A549 (cell line): ENCODE data around the gene KPNA3. TPM values are rescaled to one million over a fixed set of nuclear protein-coding genes. Genes with fewer than 3 reads are reported as not detected.

Experiments
- ATAC-seq, 2 experiments: fragments of 200-7000 bp in 1 of 2; fragments of >200 bp in 1 of 2; cut with Nextera tagmentation in 1 of 2; cut with Tn5 transposase in 1 of 2; 3 replicates each; pipeline versions ENCODE4 v1.8.0 to v1.9.1; 2018 to 2020; ENCODE audit warnings: mild to moderate bottlenecking in 1 of 2, moderate library complexity in 1 of 2
- CTCF ChIA-PET: fragments of 300-600 bp; sonication (Branson Sonifier 250); formaldehyde crosslinking; extraction: SDS; loops from one replicate; lab custom pipeline; 2021; ENCODE audit warnings: antibody characterized with exemption, inconsistent platforms; lab: Yijun Ruan, JAX
- POLR2A ChIA-PET: fragments of 350-600 bp; formaldehyde crosslinking; extraction: SDS; loops from one replicate; lab custom pipeline; 2021; ENCODE audit warnings: antibody characterized with exemption, inconsistent platforms; lab: Yijun Ruan, JAX
- DNase-seq, 2 experiments: peaks; one replicate each; pipeline versions ENCODE4 v3.0.0 to v3.0.0-alpha.2; 2011 to 2016; ENCODE audit warnings: low read depth in 1 of 2, low spot score in 1 of 2
- FAIRE-seq: peaks from 2 replicates; lab custom pipeline; 2011; peaks lifted over from hg19 to GRCh38; lab: Jason Lieb, UNC
- H3K27ac ChIP-seq, 2 experiments: fragments of >200 bp; sonication (Bioruptor Twin); formaldehyde crosslinking; 3 replicates each; pipeline ENCODE4 v1.5.1; 2016 to 2017
- H3K4me1 ChIP-seq: fragments of >200 bp; sonication (Bioruptor Twin); formaldehyde crosslinking; 3 replicates; pipeline ENCODE4 v1.6.1; 2016
- H3K4me2 ChIP-seq: fragments of >200 bp; sonication (Bioruptor Twin); formaldehyde crosslinking; 3 replicates; pipeline ENCODE4 v1.6.1; 2016
- H3K4me3 ChIP-seq: fragments of >200 bp; sonication (Bioruptor Twin); formaldehyde crosslinking; 3 replicates; pipeline ENCODE4 v1.5.1; 2016
- H3K9me3 ChIP-seq: fragments of >200 bp; sonication (Bioruptor Twin); formaldehyde crosslinking; 3 replicates; pipeline ENCODE4 v1.6.1; 2016
- CEBPB ChIP-seq, 2 experiments: fragments of >200 bp in 1 of 2; sonication (Bioruptor Twin) in 1 of 2; formaldehyde crosslinking in 1 of 2; IDR thresholded peaks; 2 replicates each; pipeline ENCODE4 v1.6.1; 2012 to 2016
- ELK1 ChIP-seq: fragments of 150-350 bp; IDR thresholded peaks from 2 replicates; pipeline ENCODE4 v1.6.1; 2014; ENCODE audit warnings: low read depth, mild to moderate bottlenecking, low read length
- GATA3 ChIP-seq: IDR thresholded peaks from 2 replicates; pipeline ENCODE4 v1.6.1; 2012; ENCODE audit warnings: borderline replicate concordance
- HDAC2 ChIP-seq: fragments of 200-600 bp; sonication (generic); IDR thresholded peaks from 2 replicates; pipeline ENCODE4 v1.6.1; 2016
- HOXA7 ChIP-seq: fragments of 250-450 bp; sonication (Bioruptor Pico); IDR thresholded peaks from 2 replicates; pipeline ENCODE4 v1.5.0; 2020; ENCODE audit warnings: mild to moderate bottlenecking, moderate library complexity
- KDM1A ChIP-seq: fragments of 200-600 bp; sonication (generic); IDR thresholded peaks from 2 replicates; pipeline ENCODE4 v1.6.1; 2016; ENCODE audit warnings: low read depth, mild to moderate bottlenecking
- KDM5A ChIP-seq: fragments of 200-600 bp; sonication (generic); IDR thresholded peaks from 2 replicates; pipeline ENCODE4 v1.6.1; 2016; ENCODE audit warnings: antibody characterized with exemption, mild to moderate bottlenecking
- RARB ChIP-seq: fragments of 250-450 bp; sonication (Bioruptor Pico); IDR thresholded peaks from 2 replicates; pipeline ENCODE4 v1.8.0; 2021; ENCODE audit warnings: mild to moderate bottlenecking, moderate library complexity
- SMC3 ChIP-seq: fragments of >200 bp; sonication (Bioruptor Twin); formaldehyde crosslinking; IDR thresholded peaks from 3 replicates; pipeline ENCODE4 v1.6.1; 2018; ENCODE audit warnings: inconsistent platforms
- TFCP2L1 ChIP-seq: fragments of 250-450 bp; sonication (Bioruptor Pico); IDR thresholded peaks from 2 replicates; pipeline ENCODE4 v1.5.0; 2021; ENCODE audit warnings: mild to moderate bottlenecking
- WGBS: methylation state at CpG from one replicate; pipeline ENCODE4 v1.1.6; 2017; ENCODE audit errors: missing lambda C conversion rate; 5-methylcytosine and 5-hydroxymethylcytosine counted together
- polyA plus RNA-seq, 4 experiments: library from polyadenylated mRNA; depleted of rRNA in 3 of 4; stranded (reverse); fragments of >200 nt; fragmentation: RNase III in 1 of 4; extraction: RNeasy Plus Mini Kit Qiagen cat#74134 plus additional on column Dnase treatment in 1 of 4; gene quantifications; 2 replicates in 3 of 4; 3 replicates in 1 of 4; pipeline ENCODE4 v1.2.3, GENCODE V29; 2011 to 2017
- TF ChIP-seq, protein P1 (sequence below): IDR thresholded peaks from 2 replicates; pipeline ENCODE4 v1.6.1; 2012

Gene KPNA3
- polyA plus RNA-seq, 2 of the 4 experiments (the other 2 are of a cell fraction) = 28.5 to 29.3 TPM

GRCh38 chr13:49651570-49652354 is 140.7 kb downstream of the KPNA3 start (continued):
- TF ChIP-seq TFCP2L1 (CRISPR knock-in tag) = no peak
- no peak for TF ChIP-seq HOXA7

- H3K4me3 ChIP-seq = no peak overlapping the region
- WGBS = 36% methylated on average over 1 of the region's 2 CpGs
- TF ChIP-seq RARB (CRISPR knock-in tag) (no peak), GATA3 (no peak), SMC3 (no peak), KDM5A (no peak), ELK1 (no peak), HDAC2 (no peak), KDM1A (no peak), CEBPB (IDR thresholded peaks at IDR 0.05) (no peak)
- TF ChIP-seq, protein P1, sequence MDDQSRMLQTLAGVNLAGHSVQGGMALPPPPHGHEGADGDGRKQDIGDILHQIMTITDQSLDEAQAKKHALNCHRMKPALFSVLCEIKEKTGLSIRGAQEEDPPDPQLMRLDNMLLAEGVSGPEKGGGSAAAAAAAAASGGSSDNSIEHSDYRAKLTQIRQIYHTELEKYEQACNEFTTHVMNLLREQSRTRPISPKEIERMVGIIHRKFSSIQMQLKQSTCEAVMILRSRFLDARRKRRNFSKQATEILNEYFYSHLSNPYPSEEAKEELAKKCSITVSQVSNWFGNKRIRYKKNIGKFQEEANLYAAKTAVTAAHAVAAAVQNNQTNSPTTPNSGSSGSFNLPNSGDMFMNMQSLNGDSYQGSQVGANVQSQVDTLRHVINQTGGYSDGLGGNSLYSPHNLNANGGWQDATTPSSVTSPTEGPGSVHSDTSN = no peak
- H3K4me1 ChIP-seq = no peaks in the 10 kb centered on the region
- DNase-seq = no peak
- H3K27ac ChIP-seq = no peak overlapping the region
- no peak for ATAC-seq
- H3K4me2 ChIP-seq = no peak overlapping the region
- no peaks in the 10 kb centered on the region for H3K9me3 ChIP-seq
- no peak for FAIRE-seq
- ChIA-PET CTCF (interaction anchor here (0.5 to 1.6 kb wide), 7 partner anchors 26 to 1454 kb away, joined by 3 read pairs; partner anchors contain the start of gene SPRYD7), POLR2A (no interaction called here)
Observed at GRCh38 chr13:49649963-49650312, 142.5 kb downstream of the KPNA3 start.

Other genes with a start within 250 kb of the KPNA3 start
- 15.8 and 20.7 TPM in 2 replicates for gene RCBTB1, start 207.1 kb downstream of the KPNA3 start, polyA plus RNA-seq (2011; rRNA removed)
- gene RCBTB1, start 207.1 kb downstream of the KPNA3 start, polyA plus RNA-seq (2017; fragmentation: RNase III; extraction: RNeasy Plus Mini Kit Qiagen cat#74134 plus additional on column Dnase treatment) = 10.2 to 11.9 TPM (median 10.6 TPM) in 3 replicates
- gene ARL11, start 164.2 kb downstream of the KPNA3 start, polyA plus RNA-seq (2011; rRNA removed) = not detected in 2 replicates
- not detected in 3 replicates for gene ARL11, start 164.2 kb downstream of the KPNA3 start, polyA plus RNA-seq (2017; fragmentation: RNase III; extraction: RNeasy Plus Mini Kit Qiagen cat#74134 plus additional on column Dnase treatment)
- 94.4 and 95.0 TPM in 2 replicates for gene EBPL, start 101.2 kb downstream of the KPNA3 start, polyA plus RNA-seq (2011; rRNA removed)
- 51.8 to 56.7 TPM (median 53.1 TPM) in 3 replicates for gene EBPL, start 101.2 kb downstream of the KPNA3 start, polyA plus RNA-seq (2017; fragmentation: RNase III; extraction: RNeasy Plus Mini Kit Qiagen cat#74134 plus additional on column Dnase treatment)
- 9.0 and 11.6 TPM in 2 replicates for gene SPRYD7, start 143.7 kb upstream of the KPNA3 start, polyA plus RNA-seq (2011; rRNA removed)
- 12.3 to 14.4 TPM (median 13.6 TPM) in 3 replicates for gene SPRYD7, start 143.7 kb upstream of the KPNA3 start, polyA plus RNA-seq (2017; fragmentation: RNase III; extraction: RNeasy Plus Mini Kit Qiagen cat#74134 plus additional on column Dnase treatment)
- gene TRIM13, start 204.4 kb upstream of the KPNA3 start, polyA plus RNA-seq (2011; rRNA removed) = 22.4 and 23.0 TPM in 2 replicates
- 10.2 to 12.5 TPM (median 10.9 TPM) in 3 replicates for gene TRIM13, start 204.4 kb upstream of the KPNA3 start, polyA plus RNA-seq (2017; fragmentation: RNase III; extraction: RNeasy Plus Mini Kit Qiagen cat#74134 plus additional on column Dnase treatment)
- 1.4 and 1.5 TPM in 2 replicates for gene KCNRG, start 222.8 kb upstream of the KPNA3 start, polyA plus RNA-seq (2011; rRNA removed)
- 0.29 to 0.63 TPM (median 0.53 TPM) in 3 replicates for gene KCNRG, start 222.8 kb upstream of the KPNA3 start, polyA plus RNA-seq (2017; fragmentation: RNase III; extraction: RNeasy Plus Mini Kit Qiagen cat#74134 plus additional on column Dnase treatment)